ENCODE results near the gene DHRS2. TPM values are rescaled to one million over a fixed set of nuclear protein-coding genes. Genes with fewer than 3 reads are reported as not detected.
"Not testable (repeated sequence)": the region's sequence is repeated elsewhere in the genome, so short reads cannot be mapped to it uniquely, and the experiment has no call there.

DHRS2 gene, protein sequence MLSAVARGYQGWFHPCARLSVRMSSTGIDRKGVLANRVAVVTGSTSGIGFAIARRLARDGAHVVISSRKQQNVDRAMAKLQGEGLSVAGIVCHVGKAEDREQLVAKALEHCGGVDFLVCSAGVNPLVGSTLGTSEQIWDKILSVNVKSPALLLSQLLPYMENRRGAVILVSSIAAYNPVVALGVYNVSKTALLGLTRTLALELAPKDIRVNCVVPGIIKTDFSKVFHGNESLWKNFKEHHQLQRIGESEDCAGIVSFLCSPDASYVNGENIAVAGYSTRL
- total RNA-seq, result 0.69 and 0.80 TPM in 2 replicates

DNA sequence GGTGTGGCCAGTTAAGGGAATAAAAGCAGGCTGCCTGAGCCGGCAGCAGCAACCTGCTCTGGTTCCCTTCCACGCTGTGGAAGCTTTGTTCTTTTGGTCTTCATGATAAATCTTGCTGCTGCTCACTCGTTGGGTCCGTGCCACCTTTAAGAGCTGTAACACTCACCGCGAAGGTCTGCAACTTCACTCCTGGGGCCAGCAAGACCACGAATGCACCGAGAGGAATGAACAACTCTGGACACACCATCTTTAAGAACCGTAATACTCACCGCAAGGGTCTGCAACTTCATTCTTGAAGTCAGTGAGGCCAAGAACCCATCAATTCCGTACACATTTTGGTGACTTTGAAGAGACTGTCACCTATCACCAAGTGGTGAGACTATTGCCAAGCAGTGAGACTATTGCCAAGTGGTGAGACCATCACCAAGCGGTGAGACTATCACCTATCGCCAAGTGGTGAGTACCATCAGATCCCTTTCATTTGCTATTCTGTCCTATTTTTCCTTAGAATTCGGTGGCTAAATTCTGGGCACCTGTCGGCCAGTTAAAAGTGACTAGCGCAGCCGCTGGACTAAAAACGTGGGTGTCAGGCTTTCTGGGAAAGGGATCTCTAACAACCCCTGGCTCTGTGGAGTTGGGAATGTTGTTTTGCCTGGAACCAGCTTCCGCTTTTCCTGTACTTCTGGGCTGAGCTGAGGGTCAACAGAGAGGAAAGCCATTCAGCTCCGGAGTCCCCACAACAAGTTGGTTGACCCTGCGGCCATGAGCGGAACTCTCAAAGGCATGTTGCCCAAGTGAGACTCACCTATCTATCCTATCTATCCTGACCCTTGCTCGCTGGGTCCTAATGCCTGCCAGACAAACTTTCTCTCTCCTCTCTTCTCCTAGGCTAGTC is at the start of gene DHRS2:
TSS of gene DHRS2 (plus strand) at position 48 of the 895 bp plus-strand sequence. CDS start 2,501 bp downstream, outside the sequence.
- no peak within 1 kb of the TSS for H3K4me3 ChIP-seq (ENCODE audit: low read depth, low read length)
- TF ChIP-seq, protein P1, sequence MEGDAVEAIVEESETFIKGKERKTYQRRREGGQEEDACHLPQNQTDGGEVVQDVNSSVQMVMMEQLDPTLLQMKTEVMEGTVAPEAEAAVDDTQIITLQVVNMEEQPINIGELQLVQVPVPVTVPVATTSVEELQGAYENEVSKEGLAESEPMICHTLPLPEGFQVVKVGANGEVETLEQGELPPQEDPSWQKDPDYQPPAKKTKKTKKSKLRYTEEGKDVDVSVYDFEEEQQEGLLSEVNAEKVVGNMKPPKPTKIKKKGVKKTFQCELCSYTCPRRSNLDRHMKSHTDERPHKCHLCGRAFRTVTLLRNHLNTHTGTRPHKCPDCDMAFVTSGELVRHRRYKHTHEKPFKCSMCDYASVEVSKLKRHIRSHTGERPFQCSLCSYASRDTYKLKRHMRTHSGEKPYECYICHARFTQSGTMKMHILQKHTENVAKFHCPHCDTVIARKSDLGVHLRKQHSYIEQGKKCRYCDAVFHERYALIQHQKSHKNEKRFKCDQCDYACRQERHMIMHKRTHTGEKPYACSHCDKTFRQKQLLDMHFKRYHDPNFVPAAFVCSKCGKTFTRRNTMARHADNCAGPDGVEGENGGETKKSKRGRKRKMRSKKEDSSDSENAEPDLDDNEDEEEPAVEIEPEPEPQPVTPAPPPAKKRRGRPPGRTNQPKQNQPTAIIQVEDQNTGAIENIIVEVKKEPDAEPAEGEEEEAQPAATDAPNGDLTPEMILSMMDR (conservative IDR thresholded peaks at IDR 0.05; ENCODE audit: low read depth, low read length), result no peak
- no peak for DNase-seq (ENCODE audit: low read depth)

DNA sequence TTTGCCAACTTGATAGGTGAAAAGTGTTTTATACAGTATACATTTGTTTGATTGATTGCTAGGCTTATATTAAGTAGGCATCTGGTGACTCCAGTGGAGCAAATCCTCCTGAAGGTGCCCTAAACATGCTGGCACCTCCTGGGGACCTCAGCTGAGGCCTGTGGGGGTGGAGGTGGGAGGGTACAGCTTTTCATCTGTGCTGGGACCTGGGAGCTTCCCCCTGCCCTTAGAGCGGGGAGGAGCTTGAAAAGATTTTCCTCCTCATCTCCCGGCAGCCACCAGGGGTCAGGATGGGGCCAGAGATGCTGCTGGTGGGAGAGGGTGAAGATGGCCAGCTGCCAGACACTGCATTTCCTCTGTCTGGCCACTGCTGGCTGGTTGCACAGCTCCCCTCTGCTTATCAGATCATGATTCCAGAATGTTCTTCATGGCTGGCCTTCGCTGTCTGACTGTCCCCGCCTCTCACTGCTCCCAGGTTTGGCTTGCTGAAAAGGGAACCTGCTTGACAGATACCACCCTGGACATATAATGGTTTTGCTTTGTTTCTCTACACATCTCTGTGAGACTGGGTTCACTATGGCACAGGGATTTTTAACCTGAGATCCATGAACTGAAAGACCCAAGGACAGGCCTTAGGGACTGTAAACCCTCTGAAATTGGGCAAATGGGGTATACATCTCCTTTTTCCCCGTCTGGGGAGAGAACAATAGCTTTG is 47.1 kb upstream of the DHRS2 start:
- DNase-seq (ENCODE audit: low read depth), result peak; percentile 35

DNA sequence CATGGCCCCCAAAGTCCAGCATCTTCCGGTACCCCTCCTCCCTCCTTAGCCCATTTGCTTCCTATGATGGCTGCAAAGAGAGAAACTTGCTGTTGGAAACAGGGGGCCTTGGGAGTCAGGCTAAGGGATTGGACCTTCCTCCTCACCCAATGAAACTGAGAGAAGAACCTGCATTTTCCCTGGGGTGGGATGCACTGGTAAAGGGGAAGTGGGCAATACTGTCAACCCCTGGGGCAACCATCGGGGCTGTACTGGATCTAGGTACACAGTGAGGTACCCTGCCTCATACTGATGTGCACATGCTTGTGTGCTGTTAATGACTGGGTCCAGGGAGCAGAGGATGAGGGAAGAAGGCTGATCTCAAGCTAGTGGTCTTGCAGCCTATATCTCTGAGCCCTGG is 46.6 kb upstream of the DHRS2 start:
- no peak for DNase-seq (ENCODE audit: low read depth)
- TF ChIP-seq, protein P1 (conservative IDR thresholded peaks at IDR 0.05; ENCODE audit: low read depth, low read length), result no peak
- H3K4me3 ChIP-seq (ENCODE audit: low read depth, low read length), result no peak overlapping the region

More for the DNA sequence above, 47.1 kb upstream of the DHRS2 start:
- TF ChIP-seq, protein P1 (conservative IDR thresholded peaks at IDR 0.05; ENCODE audit: low read depth, low read length), result peak; percentile 86
- H3K4me3 ChIP-seq (ENCODE audit: low read depth, low read length), result no peak overlapping the region

DNA sequence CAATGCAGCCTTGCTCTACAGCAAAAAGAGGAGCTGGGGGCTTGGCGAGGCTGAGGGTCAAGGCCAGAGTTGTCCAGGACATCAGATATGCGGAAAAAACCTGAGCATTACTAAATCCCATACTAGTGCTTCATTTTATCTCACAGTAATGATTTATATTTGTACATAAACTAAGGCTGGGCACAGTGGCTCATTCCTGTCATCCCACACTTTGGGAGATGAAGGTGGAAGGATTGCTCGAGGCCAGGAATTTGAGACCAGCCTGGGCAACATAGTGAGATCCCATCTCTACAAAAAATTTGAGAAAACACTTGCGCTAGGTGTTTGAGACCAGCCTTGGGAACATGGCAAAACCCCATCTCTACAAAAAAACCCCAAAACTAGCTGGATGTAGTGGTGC is 46.0 kb upstream of the DHRS2 start:
- no peak overlapping the region for H3K4me3 ChIP-seq (ENCODE audit: low read depth, low read length)
- TF ChIP-seq, protein P1 (conservative IDR thresholded peaks at IDR 0.05; ENCODE audit: low read depth, low read length), result no peak
- no peak for DNase-seq (ENCODE audit: low read depth)

DNA sequence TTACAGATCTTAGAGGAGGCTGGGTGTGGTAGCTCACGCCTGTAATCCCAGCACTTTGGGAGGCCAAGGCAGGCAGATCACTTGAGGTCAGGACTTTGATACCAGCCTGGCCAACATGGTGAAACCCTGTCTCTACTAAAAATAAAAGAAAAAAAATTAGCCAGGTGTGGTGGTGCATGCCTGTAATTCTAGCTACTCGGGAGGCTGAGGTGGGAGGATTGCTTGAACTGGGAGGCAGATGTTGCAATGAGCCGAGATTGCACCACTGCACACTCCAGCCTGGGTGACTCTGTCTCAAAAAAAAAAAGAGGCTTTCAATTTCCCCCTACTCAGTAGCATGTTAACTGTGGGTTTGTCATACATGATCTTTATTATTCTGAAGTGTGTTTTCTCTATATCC is 42.0 kb upstream of the DHRS2 start:
- DNase-seq (ENCODE audit: low read depth); H3K4me3 ChIP-seq (ENCODE audit: low read depth, low read length): not testable (repeated sequence)

DNA sequence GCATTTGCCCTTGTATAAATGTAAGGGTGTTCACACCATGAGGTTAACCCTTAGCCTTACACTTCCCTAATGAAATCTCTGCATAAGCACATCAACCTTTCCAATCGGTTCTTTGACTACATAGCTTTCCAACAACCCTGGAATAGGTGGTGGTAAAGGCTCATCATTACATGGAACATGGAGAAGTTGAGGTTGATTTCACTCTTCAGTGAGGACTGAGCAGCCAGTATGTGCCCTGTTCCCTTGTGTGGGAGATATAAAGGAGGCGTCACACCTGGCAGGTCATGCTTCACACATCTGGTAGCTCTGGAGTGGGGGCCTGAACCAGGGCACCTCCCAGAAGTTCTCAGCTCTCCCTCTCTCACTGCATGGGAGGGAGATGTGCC is 35.8 kb upstream of the DHRS2 start:
- no peak for DNase-seq (ENCODE audit: low read depth)
- H3K4me3 ChIP-seq (ENCODE audit: low read depth, low read length), result no peak overlapping the region
- TF ChIP-seq, protein P1 (conservative IDR thresholded peaks at IDR 0.05; ENCODE audit: low read depth, low read length), result no peak

DNA sequence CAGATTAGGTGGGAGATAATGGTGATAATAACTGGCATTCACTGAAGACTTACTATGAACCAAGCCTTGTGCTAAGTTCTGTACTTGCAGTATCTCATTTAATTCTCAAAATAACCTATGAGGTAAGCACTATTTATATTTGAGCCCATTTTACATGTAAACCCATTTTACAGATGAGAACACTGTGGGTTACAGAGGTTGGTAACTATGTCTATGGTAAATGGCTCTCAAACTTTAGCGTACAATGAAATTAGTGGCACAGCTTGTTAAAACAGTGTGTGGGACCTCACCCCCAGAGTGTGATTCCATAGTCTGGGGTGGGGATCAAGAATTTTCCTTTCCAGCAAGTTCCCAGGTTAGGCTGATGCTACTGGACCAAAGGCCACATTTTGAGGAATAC is 35.4 kb upstream of the DHRS2 start:
- DNase-seq (ENCODE audit: low read depth), result no peak
- TF ChIP-seq, protein P1 (conservative IDR thresholded peaks at IDR 0.05; ENCODE audit: low read depth, low read length), result no peak
- no peak overlapping the region for H3K4me3 ChIP-seq (ENCODE audit: low read depth, low read length)
